Cardiac muscle cell (in vitro differentiated cells and primary cell): ENCODE results near the gene CPHXL. TPM values are rescaled to one million over a fixed set of nuclear protein-coding genes. Genes with fewer than 3 reads are reported as not detected.

Experiments used
- DNase-seq, 2 donors: peaks; one replicate each; pipeline versions ENCODE4 v3.0.0 to v3.0.0-alpha.2; 2010 to 2017; ENCODE audit warnings: low read depth in 1 of 2, low spot score in 1 of 2
- H3K27ac ChIP-seq: fragments of 200-600 bp; sonication (generic); 2 replicates; pipeline ENCODE4 v1.5.1; 2016
- H3K27me3 ChIP-seq: fragments of 200-600 bp; sonication (generic); 2 replicates; pipeline ENCODE4 v1.6.0; 2016; ENCODE audit warnings: control low read depth
- H3K36me3 ChIP-seq: fragments of 200-600 bp; sonication (generic); 2 replicates; pipeline ENCODE4 v1.5.1; 2016; ENCODE audit warnings: control low read depth
- H3K4me1 ChIP-seq: fragments of 200-600 bp; sonication (generic); 2 replicates; pipeline ENCODE4 v1.8.1; 2017; ENCODE audit warnings: low read depth, mild to moderate bottlenecking, mixed run types
- H3K4me3 ChIP-seq: fragments of 200-600 bp; sonication (generic); 2 replicates; pipeline ENCODE4 v1.5.1; 2016; ENCODE audit warnings: mild to moderate bottlenecking
- H3K9me3 ChIP-seq: fragments of 200-600 bp; sonication (generic); 2 replicates; pipeline ENCODE4 v1.5.1; 2017; ENCODE audit warnings: low read depth, mild to moderate bottlenecking, control low read depth
- CTCF ChIP-seq: IDR thresholded peaks from 2 replicates; pipeline ENCODE4 v1.5.1; 2012; ENCODE audit warnings: low read depth, mild to moderate bottlenecking, low read length
- polyA plus RNA-seq: library from polyadenylated mRNA; unstranded; fragments of >200 nt; fragmentation: Nextera tagmentation; extraction: Ambion mirVana; gene quantifications from 2 replicates; pipeline ENCODE4 v1.2.1, GENCODE V29; 2016
- total RNA-seq: library from RNA; depleted of rRNA; stranded (reverse); fragments of >200 nt; gene quantifications from 2 replicates; pipeline ENCODE4 v1.2.3, GENCODE V29; 2016

The CPHXL gene
- total and polyA plus RNA-seq, 2 experiments from 2014 or later = not detected

GRCh38 chr16:75732871-75733270 is 6.6 kb upstream of the CPHXL start:
- H3K4me3 ChIP-seq = no peak overlapping the region
- DNase-seq = no peak
- no peaks in the 10 kb centered on the region for H3K27me3 ChIP-seq
- H3K36me3 ChIP-seq = no peaks in the 10 kb centered on the region
- H3K9me3 ChIP-seq = no peaks in the 10 kb centered on the region
- H3K27ac ChIP-seq = no peak overlapping the region
- no peaks in the 10 kb centered on the region for H3K4me1 ChIP-seq
- TF ChIP-seq CTCF = no peak

- no peaks in the 10 kb centered on the region for H3K9me3 ChIP-seq
- H3K27me3 ChIP-seq = no peaks in the 10 kb centered on the region
- no peak for TF ChIP-seq CTCF
- no peak for DNase-seq
- H3K27ac ChIP-seq = no peak overlapping the region
- H3K4me1 ChIP-seq = no peaks in the 10 kb centered on the region
- H3K4me3 ChIP-seq = no peak overlapping the region
- H3K36me3 ChIP-seq = no peaks in the 10 kb centered on the region
These were observed 931 bp upstream of the CPHXL start for GRCh38 chr16:75727221-75727620.

- no peak for DNase-seq
- Histone ChIP-seq H3K9me3 (no peaks in the 10 kb centered on the region), H3K4me1 (no peaks in the 10 kb centered on the region), H3K36me3 (no peaks in the 10 kb centered on the region), H3K4me3 (no peak overlapping the region), H3K27me3 (no peaks in the 10 kb centered on the region), H3K27ac (no peak overlapping the region)
- no peak for TF ChIP-seq CTCF
These were observed 7.8 kb downstream of the CPHXL start for GRCh38 chr16:75718452-75718851.

- Histone ChIP-seq H3K4me3 (no peak overlapping the region), H3K27ac (no peak overlapping the region), H3K27me3 (no peaks in the 10 kb centered on the region), H3K4me1 (no peaks in the 10 kb centered on the region), H3K9me3 (no peaks in the 10 kb centered on the region), H3K36me3 (no peaks in the 10 kb centered on the region)
- no peak for DNase-seq
- no peak for TF ChIP-seq CTCF
These were observed 11.6 kb downstream of the CPHXL start for GRCh38 chr16:75714661-75715060.

- H3K36me3 ChIP-seq = no peaks in the 10 kb centered on the region
- no peak overlapping the region for H3K27ac ChIP-seq
- no peak for TF ChIP-seq CTCF
- no peaks in the 10 kb centered on the region for H3K4me1 ChIP-seq
- H3K9me3 ChIP-seq = no peaks in the 10 kb centered on the region
- DNase-seq = no peak
- no peak overlapping the region for H3K4me3 ChIP-seq
- H3K27me3 ChIP-seq = no peaks in the 10 kb centered on the region
These were observed 15.9 kb downstream of the CPHXL start for GRCh38 chr16:75710344-75710743.

GRCh38 chr16:75703306-75703705 is 23.0 kb downstream of the CPHXL start:
- Histone ChIP-seq H3K4me1 (no peaks in the 10 kb centered on the region), H3K27me3 (no peaks in the 10 kb centered on the region), H3K4me3 (no peak overlapping the region), H3K36me3 (no peaks in the 10 kb centered on the region), H3K9me3 (no peaks in the 10 kb centered on the region), H3K27ac (no peak overlapping the region)
- TF ChIP-seq CTCF = no peak
- DNase-seq = peak in 1 of 2 donors; percentile 6
